ENCODE data around the gene TXLNG. TPM values are rescaled to one million over a fixed set of nuclear protein-coding genes. Genes with fewer than 3 reads are reported as not detected.
"Not testable (repeated sequence)": the region's sequence is repeated elsewhere in the genome, so short reads cannot be mapped to it uniquely, and the experiment has no call there.

TXLNG gene
- total RNA-seq, 4 donors from 2014 or later, result 9.0 to 16.8 (median 14.3) TPM

GRCh38 chrX:16852617-16853179, 66.4 kb downstream of the TXLNG start:
- ATAC-seq, result no peak
- H3K4me3 ChIP-seq, result no peak overlapping the region
- peaks cover 0 to 67% of the 10 kb centered on the region in 2 donors for H3K36me3 ChIP-seq
- TF ChIP-seq CTCF (IDR thresholded peaks at IDR 0.05) (no peak), EP300 (IDR thresholded peaks at IDR 0.05) (no peak)
- H3K27ac ChIP-seq, result no peak overlapping the region
- 93 to 96% methylated on average over 8 to 12 of the region's 12 CpGs for WGBS, 2 donors (ENCODE audit: low coverage in 1 of 2)
- no peaks in the 10 kb centered on the region for H3K27me3 ChIP-seq
- H3K9me3 ChIP-seq, result no peaks in the 10 kb centered on the region
- H3K4me1 ChIP-seq, result no peaks in the 10 kb centered on the region

- H3K9me3 ChIP-seq, result no peaks in the 10 kb centered on the region
- ATAC-seq, result no peak
- TF ChIP-seq POLR2AphosphoS5 (IDR thresholded peaks at IDR 0.05), result no peak
- no peak for TF ChIP-seq POLR2A (IDR thresholded peaks at IDR 0.05)
- TF ChIP-seq CTCF (IDR thresholded peaks at IDR 0.05), result no peak
- no peak for TF ChIP-seq EP300 (IDR thresholded peaks at IDR 0.05)
- no peak overlapping the region for H3K4me3 ChIP-seq
- 88% methylated on average over 2 of the region's 3 CpGs; no CpG with 5 or more reads in 1 of the 2 donors for WGBS, 2 donors (ENCODE audit: low coverage in 1 of 2)
- H3K27ac ChIP-seq, result no peak overlapping the region
- peaks cover 0 to 66% of the 10 kb centered on the region in 2 donors for H3K36me3 ChIP-seq
- no peaks in the 10 kb centered on the region for H3K4me1 ChIP-seq
- H3K27me3 ChIP-seq, result no peaks in the 10 kb centered on the region
Observed at GRCh38 chrX:16853537-16853936, 67.3 kb downstream of the TXLNG start.

GRCh38 chrX:16855363-16856075, 69.3 kb downstream of the TXLNG start:
- 80 to 100% methylated on average over 1 of the region's 5 CpGs for WGBS, 2 donors (ENCODE audit: low coverage in 1 of 2)
- Histone ChIP-seq H3K27ac (no peak overlapping the region), H3K9me3 (no peaks in the 10 kb centered on the region), H3K4me3 (no peak overlapping the region), H3K36me3 (peaks cover 0 to 57% of the 10 kb centered on the region in 2 donors), H3K27me3 (no peaks in the 10 kb centered on the region), H3K4me1 (peaks cover 0 to 9% (median 0%) of the 10 kb centered on the region in 3 donors)
- ATAC-seq, result no peak
- TF ChIP-seq POLR2A (IDR thresholded peaks at IDR 0.05), result no peak
- no peak for TF ChIP-seq EP300 (IDR thresholded peaks at IDR 0.05)
- no peak for TF ChIP-seq POLR2AphosphoS5 (IDR thresholded peaks at IDR 0.05)
- no peak for TF ChIP-seq CTCF (IDR thresholded peaks at IDR 0.05)

GRCh38 chrX:16856076-16856404, 69.8 kb downstream of the TXLNG start:
- not testable (repeated sequence) for H3K9me3 ChIP-seq, H3K4me1 ChIP-seq, H3K4me3 ChIP-seq, H3K27ac ChIP-seq, ATAC-seq, H3K27me3 ChIP-seq
- H3K36me3 ChIP-seq, result peaks cover 0 to 61% of the 10 kb centered on the region in 2 donors
- WGBS, 2 donors (ENCODE audit: low coverage in 1 of 2), result 95% methylated on average over 2 of the region's 2 CpGs; no CpG with 5 or more reads in 1 of the 2 donors

DNA sequence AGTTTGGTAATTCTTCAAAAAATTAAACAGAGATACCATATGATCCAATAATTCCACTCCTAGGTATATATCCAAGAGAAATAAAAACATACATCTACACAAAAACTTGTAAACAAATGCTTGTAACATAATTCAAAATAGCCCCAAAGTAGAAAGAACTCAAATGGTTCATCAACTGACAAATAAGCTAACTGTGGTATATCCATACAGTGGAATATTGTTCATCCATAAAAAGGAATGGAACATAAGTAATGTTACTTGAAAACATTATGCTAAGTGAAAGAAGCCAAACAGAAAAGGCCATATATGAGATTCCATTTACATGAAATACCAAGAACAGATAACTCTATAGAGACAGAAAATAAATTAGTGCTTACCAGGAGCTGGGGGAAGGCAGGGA, 70.5 kb downstream of the TXLNG start:
- no peak for TF ChIP-seq CTCF (IDR thresholded peaks at IDR 0.05)
- no peak for TF ChIP-seq EP300 (IDR thresholded peaks at IDR 0.05)
- TF ChIP-seq POLR2A (IDR thresholded peaks at IDR 0.05), result no peak
- no peak for TF ChIP-seq POLR2AphosphoS5 (IDR thresholded peaks at IDR 0.05)
- Histone ChIP-seq H3K27me3 (no peaks in the 10 kb centered on the region), H3K27ac (no peak overlapping the region), H3K9me3 (no peaks in the 10 kb centered on the region), H3K36me3 (peaks cover 0 to 67% of the 10 kb centered on the region in 2 donors), H3K4me3 (no peak overlapping the region), H3K4me1 (peaks cover 0 to 9% (median 0%) of the 10 kb centered on the region in 3 donors)
- ATAC-seq, result no peak
